Measurements from ENCODE around the gene HCCS. TPM values are rescaled to one million over a fixed set of nuclear protein-coding genes. Genes with fewer than 3 reads are reported as not detected.

The HCCS gene
- total RNA-seq (10 to 100 TPM; 14.0 to 18.1 TPM), polyA plus RNA-seq (10 to 100 TPM; 10.9 to 27.2 TPM)
- long read RNA-seq, donor 1, transcript HCCS-202 (7 exons, 1,072 nt), result major isoform, 10 of 10 reads
- long read RNA-seq, donor 1, partial matches to known transcripts, result 0 of 10 reads
- long read RNA-seq, donor 1, other reads (novel, unspliced or antisense), result 0 of 10 reads
- long read RNA-seq, donor 2, partial matches to known transcripts, result 0 of 4 reads
- long read RNA-seq, donor 2, other reads (novel, unspliced or antisense), result 0 of 4 reads

- intact Hi-C loops (cut with DNase I), result no loop called here
Observed at GRCh38 chrX:11111037-11111851, at the start of gene HCCS. HCCS (plus strand) TSS chrX:11111332; CDS start chrX:11112061, 729 bp downstream.

DNA sequence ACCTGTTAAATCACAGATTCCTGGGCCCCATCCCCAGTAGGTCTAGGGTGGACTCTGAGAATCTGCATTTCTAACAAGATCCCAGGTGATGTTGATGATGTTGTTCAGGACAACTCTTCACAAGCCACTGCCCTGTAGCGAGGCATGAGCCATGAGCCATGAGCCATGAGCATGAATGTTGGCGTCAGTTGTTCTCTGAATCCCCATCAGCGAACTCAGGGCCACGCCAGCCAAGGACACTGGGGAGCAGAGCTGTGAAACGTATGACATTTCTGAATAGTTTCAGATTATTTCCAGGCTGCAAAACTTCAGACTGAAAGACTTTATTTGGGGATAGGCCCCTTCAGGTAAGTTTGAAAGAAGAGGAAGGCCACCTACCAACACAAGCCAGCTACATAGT, 46.9 kb upstream of the HCCS start:
- intact Hi-C loops (cut with DNase I), result no loop called here
- DNase-seq (no peak), ATAC-seq (ENCODE audit: low FRiP score) (no peak)
- Histone ChIP-seq H3K4me3 (ENCODE audit: low read length in 2 of 2) (no peak overlapping the region), H3K4me1 (ENCODE audit: control insufficient read depth in 1 of 2, insufficient read depth in 2 of 2, low read length in 2 of 2) (no peaks in the 10 kb centered on the region), H3K27me3 (ENCODE audit: control insufficient read depth in 1 of 2, insufficient read depth in 2 of 2, low read length in 1 of 2) (no peaks in the 10 kb centered on the region), H3K36me3 (ENCODE audit: control insufficient read depth in 1 of 2, insufficient read depth in 2 of 2, low read length in 1 of 2) (no peaks in the 10 kb centered on the region), H3K27ac (ENCODE audit: low read depth in 1 of 2, low read length in 2 of 2) (no peak overlapping the region), H3K9me3 (ENCODE audit: control insufficient read depth, low read length) (no peaks in the 10 kb centered on the region)
- WGBS, 2 donors, result 72 to 74% methylated on average over 5 of the region's 5 CpGs

More at GRCh38 chrX:11111037-11111851, at the start of gene HCCS:
- WGBS, 2 donors, result 0 to 35% methylated on average over 58 of the region's 58 CpGs
- DNase-seq (peak; percentile 89 to 93), ATAC-seq (ENCODE audit: low FRiP score) (peak; percentile 92)
- no peaks in the 10 kb centered on the region for H3K27me3 ChIP-seq (ENCODE audit: control insufficient read depth in 1 of 2, insufficient read depth in 2 of 2, low read length in 1 of 2)
- H3K4me1 ChIP-seq (ENCODE audit: control insufficient read depth in 1 of 2, insufficient read depth in 2 of 2, low read length in 2 of 2), result no peaks in the 10 kb centered on the region
- peak within 1 kb of the TSS in 1 of 2 donors; percentile 56 for H3K27ac ChIP-seq (ENCODE audit: low read depth in 1 of 2, low read length in 2 of 2)
- H3K4me3 ChIP-seq (ENCODE audit: low read length in 2 of 2), result peak within 1 kb of the TSS in 1 of 2 donors; percentile 72
- H3K9me3 ChIP-seq (ENCODE audit: control insufficient read depth, low read length), result no peaks in the 10 kb centered on the region
- no peaks in the 10 kb centered on the region for H3K36me3 ChIP-seq (ENCODE audit: control insufficient read depth in 1 of 2, insufficient read depth in 2 of 2, low read length in 1 of 2)

DNA sequence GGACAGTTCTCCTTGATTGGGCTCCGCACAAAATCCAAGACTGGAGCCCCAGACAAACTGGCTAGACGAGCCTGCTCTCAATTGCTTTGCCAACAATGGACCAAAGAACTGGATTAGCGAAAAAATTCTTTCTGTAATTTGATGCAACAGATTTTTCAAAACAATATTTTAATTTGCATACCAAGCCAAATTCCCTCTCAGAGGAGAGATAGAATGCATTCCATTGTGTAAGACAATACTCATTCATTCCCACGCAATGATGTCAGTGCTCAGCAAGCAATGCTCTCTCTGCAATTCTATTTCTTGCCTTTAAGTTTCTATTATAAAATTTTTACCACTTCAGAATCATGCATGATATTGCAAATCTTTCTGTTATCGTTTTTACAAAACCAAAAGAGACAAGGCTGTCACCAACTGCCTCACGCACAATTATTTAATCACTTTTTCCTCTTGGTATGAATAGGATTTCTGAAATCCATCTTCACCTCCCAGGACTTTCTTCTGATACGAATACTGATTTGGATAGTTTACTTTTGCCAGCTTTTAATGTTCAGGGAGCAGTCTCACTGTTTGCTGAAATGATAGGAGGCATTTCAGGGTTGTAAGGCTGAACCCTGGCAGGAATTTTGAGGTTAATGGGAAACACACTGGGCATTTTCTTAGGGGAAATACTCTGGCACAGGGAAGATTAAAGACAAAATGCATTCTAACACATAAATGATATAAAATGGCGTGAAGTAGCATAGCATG, 46.1 kb upstream of the HCCS start:
- Histone ChIP-seq H3K27ac (ENCODE audit: low read depth in 1 of 2, low read length in 2 of 2) (no peak overlapping the region), H3K36me3 (ENCODE audit: control insufficient read depth in 1 of 2, insufficient read depth in 2 of 2, low read length in 1 of 2) (no peaks in the 10 kb centered on the region), H3K4me3 (ENCODE audit: low read length in 2 of 2) (no peak overlapping the region), H3K27me3 (ENCODE audit: control insufficient read depth in 1 of 2, insufficient read depth in 2 of 2, low read length in 1 of 2) (no peaks in the 10 kb centered on the region), H3K9me3 (ENCODE audit: control insufficient read depth, low read length) (no peaks in the 10 kb centered on the region), H3K4me1 (ENCODE audit: control insufficient read depth in 1 of 2, insufficient read depth in 2 of 2, low read length in 2 of 2) (no peaks in the 10 kb centered on the region)
- WGBS, 2 donors, result 12 to 31% methylated on average over 8 of the region's 8 CpGs
- DNase-seq (no peak), ATAC-seq (ENCODE audit: low FRiP score) (no peak)
- intact Hi-C loops (cut with DNase I), result no loop called here

GRCh38 chrX:11066812-11067211, 44.3 kb upstream of the HCCS start:
- no peak overlapping the region for H3K4me3 ChIP-seq (ENCODE audit: low read length in 2 of 2)
- intact Hi-C loops (cut with DNase I), result no loop called here
- H3K27ac ChIP-seq (ENCODE audit: low read depth in 1 of 2, low read length in 2 of 2), result no peak overlapping the region
- H3K36me3 ChIP-seq (ENCODE audit: control insufficient read depth in 1 of 2, insufficient read depth in 2 of 2, low read length in 1 of 2), result no peaks in the 10 kb centered on the region
- no peaks in the 10 kb centered on the region for H3K9me3 ChIP-seq (ENCODE audit: control insufficient read depth, low read length)
- WGBS, 2 donors, result 52 to 72% methylated on average over 2 of the region's 2 CpGs
- no peak for DNase-seq
- no peak for ATAC-seq (ENCODE audit: low FRiP score)
- no peaks in the 10 kb centered on the region for H3K27me3 ChIP-seq (ENCODE audit: control insufficient read depth in 1 of 2, insufficient read depth in 2 of 2, low read length in 1 of 2)
- H3K4me1 ChIP-seq (ENCODE audit: control insufficient read depth in 1 of 2, insufficient read depth in 2 of 2, low read length in 2 of 2), result no peaks in the 10 kb centered on the region

DNA sequence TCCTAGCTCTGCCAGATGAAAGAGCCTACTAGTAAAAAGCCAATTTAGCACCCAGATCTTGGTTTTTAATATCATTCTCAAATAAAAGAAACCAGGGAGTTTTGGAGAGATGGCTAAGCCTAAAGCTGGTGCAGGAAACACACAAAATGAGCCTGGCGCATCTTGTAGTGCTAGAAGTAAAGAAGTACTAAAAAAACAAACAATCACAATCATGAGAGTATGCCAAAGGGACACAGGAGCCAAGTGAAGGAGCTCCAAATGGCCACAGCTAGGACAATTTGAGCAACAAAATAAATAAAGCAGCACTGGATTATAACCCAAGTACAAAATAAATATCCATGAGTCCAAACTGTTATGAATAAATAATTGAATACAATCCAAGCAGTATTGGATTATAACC, 37.8 kb upstream of the HCCS start:
- ATAC-seq (ENCODE audit: low FRiP score), result no peak
- intact Hi-C loops (cut with DNase I), result no loop called here
- Histone ChIP-seq H3K9me3 (ENCODE audit: control insufficient read depth, low read length) (no peaks in the 10 kb centered on the region), H3K27me3 (ENCODE audit: control insufficient read depth in 1 of 2, insufficient read depth in 2 of 2, low read length in 1 of 2) (no peaks in the 10 kb centered on the region), H3K4me3 (ENCODE audit: low read length in 2 of 2) (no peak overlapping the region), H3K27ac (ENCODE audit: low read depth in 1 of 2, low read length in 2 of 2) (no peak overlapping the region), H3K36me3 (ENCODE audit: control insufficient read depth in 1 of 2, insufficient read depth in 2 of 2, low read length in 1 of 2) (no peaks in the 10 kb centered on the region), H3K4me1 (ENCODE audit: control insufficient read depth in 1 of 2, insufficient read depth in 2 of 2, low read length in 2 of 2) (no peaks in the 10 kb centered on the region)
- WGBS, 2 donors, result 65 to 71% methylated on average over 1 of the region's 1 CpG
- no peak for DNase-seq

DNA sequence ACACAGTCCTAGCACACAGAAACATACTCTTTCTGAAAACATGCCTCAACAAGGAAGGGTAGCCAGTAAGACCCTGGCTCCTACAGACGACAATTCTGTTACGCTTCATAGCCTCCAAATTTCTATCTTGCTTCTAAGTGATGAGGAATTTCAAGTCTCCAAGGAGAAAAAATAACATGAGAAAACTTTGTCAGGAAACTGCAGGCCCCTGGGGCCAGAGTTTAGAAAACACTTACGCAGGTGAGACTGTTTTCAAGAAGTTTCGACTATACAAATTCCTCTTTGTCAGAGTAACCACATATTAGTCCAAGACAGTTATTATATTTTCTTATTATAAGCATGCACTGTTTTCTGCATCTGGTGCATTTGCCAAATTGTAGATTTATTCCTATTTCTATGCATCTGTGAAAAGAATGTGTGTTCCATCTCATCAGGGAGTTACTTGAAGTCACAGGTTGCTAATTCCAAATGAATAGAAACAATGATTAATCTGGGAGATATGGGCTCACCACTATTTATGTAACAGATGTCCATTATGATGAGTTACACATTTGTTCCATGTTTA, 30.3 kb upstream of the HCCS start:
- Histone ChIP-seq H3K4me3 (ENCODE audit: low read length in 2 of 2) (no peak overlapping the region), H3K36me3 (ENCODE audit: control insufficient read depth in 1 of 2, insufficient read depth in 2 of 2, low read length in 1 of 2) (no peaks in the 10 kb centered on the region), H3K27me3 (ENCODE audit: control insufficient read depth in 1 of 2, insufficient read depth in 2 of 2, low read length in 1 of 2) (no peaks in the 10 kb centered on the region), H3K9me3 (ENCODE audit: control insufficient read depth, low read length) (no peaks in the 10 kb centered on the region), H3K27ac (ENCODE audit: low read depth in 1 of 2, low read length in 2 of 2) (no peak overlapping the region), H3K4me1 (ENCODE audit: control insufficient read depth in 1 of 2, insufficient read depth in 2 of 2, low read length in 2 of 2) (no peaks in the 10 kb centered on the region)
- 40 to 48% methylated on average over 4 of the region's 4 CpGs for WGBS, 2 donors
- ATAC-seq (ENCODE audit: low FRiP score) (no peak), DNase-seq (no peak)
- intact Hi-C loops (cut with DNase I), result no loop called here

GRCh38 chrX:11081511-11081910, 29.6 kb upstream of the HCCS start:
- no peak overlapping the region for H3K4me3 ChIP-seq (ENCODE audit: low read length in 2 of 2)
- no peaks in the 10 kb centered on the region for H3K36me3 ChIP-seq (ENCODE audit: control insufficient read depth in 1 of 2, insufficient read depth in 2 of 2, low read length in 1 of 2)
- H3K27ac ChIP-seq (ENCODE audit: low read depth in 1 of 2, low read length in 2 of 2), result no peak overlapping the region
- intact Hi-C loops (cut with DNase I), result no loop called here
- H3K27me3 ChIP-seq (ENCODE audit: control insufficient read depth in 1 of 2, insufficient read depth in 2 of 2, low read length in 1 of 2), result no peaks in the 10 kb centered on the region
- H3K9me3 ChIP-seq (ENCODE audit: control insufficient read depth, low read length), result no peaks in the 10 kb centered on the region
- 7 to 13% methylated on average over 2 of the region's 2 CpGs for WGBS, 2 donors
- DNase-seq (no peak), ATAC-seq (ENCODE audit: low FRiP score) (no peak)
- H3K4me1 ChIP-seq (ENCODE audit: control insufficient read depth in 1 of 2, insufficient read depth in 2 of 2, low read length in 2 of 2), result no peaks in the 10 kb centered on the region

GRCh38 chrX:11085305-11085704, 25.8 kb upstream of the HCCS start:
- no peak for DNase-seq

More at GRCh38 chrX:11085305-11085704, 25.8 kb upstream of the HCCS start:
- Histone ChIP-seq H3K27ac (ENCODE audit: low read depth in 1 of 2, low read length in 2 of 2) (no peak overlapping the region), H3K27me3 (ENCODE audit: control insufficient read depth in 1 of 2, insufficient read depth in 2 of 2, low read length in 1 of 2) (no peaks in the 10 kb centered on the region), H3K36me3 (ENCODE audit: control insufficient read depth in 1 of 2, insufficient read depth in 2 of 2, low read length in 1 of 2) (no peaks in the 10 kb centered on the region), H3K4me3 (ENCODE audit: low read length in 2 of 2) (no peak overlapping the region), H3K9me3 (ENCODE audit: control insufficient read depth, low read length) (no peaks in the 10 kb centered on the region), H3K4me1 (ENCODE audit: control insufficient read depth in 1 of 2, insufficient read depth in 2 of 2, low read length in 2 of 2) (no peaks in the 10 kb centered on the region)
- intact Hi-C loops (cut with DNase I), result no loop called here
- ATAC-seq (ENCODE audit: low FRiP score), result no peak
- WGBS, 2 donors, result 43 to 76% methylated on average over 1 of the region's 1 CpG

All from aorta (tissue), 5 donors.